Panc1 (cell line): ENCODE results near the gene SNHG17. TPM values are rescaled to one million over a fixed set of nuclear protein-coding genes. Genes with fewer than 3 reads are reported as not detected.

Experiments used
- ATAC-seq: fragments of 200-7000 bp; cut with Tn5 transposase; 2 replicates; pipeline ENCODE4 v1.9.1; 2020; ENCODE audit warnings: mild to moderate bottlenecking, moderate library complexity
- BruUV-seq: library from RNA; stranded (reverse); fragments of 400-500 nt; replicated peaks from 2 replicates; lab custom pipeline; 2021; lab: Mats Ljungman, UMichigan
- CTCF ChIA-PET: fragments of 300-600 bp; sonication (Branson Sonifier 250); formaldehyde crosslinking; loops from one replicate; lab custom pipeline; 2022; ENCODE audit warnings: antibody characterized with exemption; lab: Charles Lee
- POLR2A ChIA-PET: fragments of 300-600 bp; sonication (Branson Sonifier 250); formaldehyde crosslinking; loops from one replicate; lab custom pipeline; 2022; ENCODE audit warnings: antibody characterized with exemption; lab: Charles Lee
- DNase-seq: peaks from one replicate; pipeline ENCODE4 v3.0.0-alpha.2; 2010; ENCODE audit warnings: low read depth, low spot score
- H3K27ac ChIP-seq: 2 replicates; pipeline ENCODE4 v1.5.1; 2011; ENCODE audit warnings: mild to moderate bottlenecking, low read length, inconsistent platforms
- H3K27me3 ChIP-seq: fragments of 200-500 bp; sonication (Bioruptor generic); 2 replicates; pipeline ENCODE4 v1.6.0; 2014; ENCODE audit warnings: low read length, inconsistent platforms; ENCODE audit not compliant: control insufficient read depth, insufficient read depth
- H3K36me3 ChIP-seq: fragments of 200-500 bp; sonication (Bioruptor generic); 2 replicates; pipeline ENCODE4 v1.5.1; 2014; ENCODE audit warnings: inconsistent platforms, mild to moderate bottlenecking, low read length, moderate library complexity; ENCODE audit not compliant: control insufficient read depth, insufficient read depth
- H3K4me1 ChIP-seq: 2 replicates; pipeline ENCODE4 v1.5.1; 2011; ENCODE audit warnings: inconsistent platforms, mild to moderate bottlenecking, low read length, moderate library complexity; ENCODE audit not compliant: control insufficient read depth, insufficient read depth
- H3K4me3 ChIP-seq, 2 experiments: 2 replicates each; pipeline ENCODE4 v1.5.1; 2011 to 2012; ENCODE audit warnings: low read depth in 2 of 2, low read length in 2 of 2, mild to moderate bottlenecking in 2 of 2, inconsistent platforms in 1 of 2, moderate library complexity in 1 of 2
- H3K9me3 ChIP-seq: fragments of 200-500 bp; sonication (Bioruptor generic); 2 replicates; pipeline ENCODE4 v1.5.1; 2014; ENCODE audit warnings: low read depth, mild to moderate bottlenecking, inconsistent platforms, low read length, moderate library complexity; ENCODE audit not compliant: control insufficient read depth, insufficient read depth
- POLR2AphosphoS5 ChIP-seq: IDR thresholded peaks from 2 replicates; pipeline ENCODE4 v1.6.1; 2012; ENCODE audit warnings: mild to moderate bottlenecking, low read depth, low read length, moderate library complexity
- SIN3A ChIP-seq: IDR thresholded peaks from 2 replicates; pipeline ENCODE4 v1.6.1; 2012; ENCODE audit warnings: low read depth, mild to moderate bottlenecking, low read length, moderate library complexity, borderline replicate concordance; ENCODE audit not compliant: insufficient read depth
- TCF7L2 ChIP-seq: IDR thresholded peaks from 2 replicates; pipeline ENCODE4 v1.6.1; 2011; ENCODE audit warnings: mild to moderate bottlenecking, low read depth, low read length, inconsistent platforms
- in situ Hi-C: cut with HindIII; loops from 2 replicates; pipeline ENCODE4 v1.10.0; 2016; ENCODE audit warnings: low sequenced_read_pairs, low pct_unique_long_range_greater_than_20kb
- intact Hi-C: fragments of 100-400 bp; cut with micrococcal nuclease; formaldehyde crosslinking; loops from one replicate; pipeline ENCODE4 v1.10.0; 2022; ENCODE audit not compliant: unreplicated experiment
- total RNA-seq: library from RNA; stranded (reverse); gene quantifications from one replicate; pipeline ENCODE4 v1.2.1, GENCODE V29; 2021; ENCODE audit not compliant: unreplicated experiment
- TF ChIP-seq, protein P1 (sequence below), 2 experiments: IDR thresholded peaks; 2 replicates each; pipeline ENCODE4 v1.6.1; 2011 to 2012; ENCODE audit warnings: low read depth in 2 of 2, control low read depth in 1 of 2, low read length in 1 of 2, mild to moderate bottlenecking in 1 of 2, moderate library complexity in 1 of 2; ENCODE audit not compliant: insufficient read depth in 1 of 2
- TF ChIP-seq, protein P2 (sequence below): fragments of 450-650 bp; IDR thresholded peaks from 2 replicates; pipeline ENCODE4 v1.5.1; 2017; ENCODE audit warnings: mild to moderate bottlenecking

SNHG17 gene
- total RNA-seq, 1 experiment from 2014 or later, result 60.1 TPM

DNA sequence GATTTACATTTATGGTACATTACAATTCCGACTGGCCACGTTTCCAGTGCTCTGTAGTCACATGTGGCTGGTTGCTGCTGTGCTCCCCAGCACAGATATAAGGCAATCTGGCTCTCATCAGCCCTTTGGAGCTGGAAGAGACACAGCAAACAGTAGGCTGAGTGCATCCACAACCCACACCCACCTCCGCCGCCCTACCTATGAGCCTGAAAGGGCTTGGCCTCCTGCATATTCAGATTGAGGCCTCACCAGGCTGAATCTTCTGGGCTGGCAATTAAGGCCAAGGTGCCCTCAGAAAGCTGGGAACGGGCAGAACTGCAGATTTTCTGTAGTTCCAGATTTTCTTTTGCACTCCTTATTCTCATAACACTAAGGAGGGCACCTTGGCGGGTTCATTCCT, 2.7 kb upstream of the SNHG17 start:
- no peak for TF ChIP-seq SIN3A
- TF ChIP-seq, protein P1, sequence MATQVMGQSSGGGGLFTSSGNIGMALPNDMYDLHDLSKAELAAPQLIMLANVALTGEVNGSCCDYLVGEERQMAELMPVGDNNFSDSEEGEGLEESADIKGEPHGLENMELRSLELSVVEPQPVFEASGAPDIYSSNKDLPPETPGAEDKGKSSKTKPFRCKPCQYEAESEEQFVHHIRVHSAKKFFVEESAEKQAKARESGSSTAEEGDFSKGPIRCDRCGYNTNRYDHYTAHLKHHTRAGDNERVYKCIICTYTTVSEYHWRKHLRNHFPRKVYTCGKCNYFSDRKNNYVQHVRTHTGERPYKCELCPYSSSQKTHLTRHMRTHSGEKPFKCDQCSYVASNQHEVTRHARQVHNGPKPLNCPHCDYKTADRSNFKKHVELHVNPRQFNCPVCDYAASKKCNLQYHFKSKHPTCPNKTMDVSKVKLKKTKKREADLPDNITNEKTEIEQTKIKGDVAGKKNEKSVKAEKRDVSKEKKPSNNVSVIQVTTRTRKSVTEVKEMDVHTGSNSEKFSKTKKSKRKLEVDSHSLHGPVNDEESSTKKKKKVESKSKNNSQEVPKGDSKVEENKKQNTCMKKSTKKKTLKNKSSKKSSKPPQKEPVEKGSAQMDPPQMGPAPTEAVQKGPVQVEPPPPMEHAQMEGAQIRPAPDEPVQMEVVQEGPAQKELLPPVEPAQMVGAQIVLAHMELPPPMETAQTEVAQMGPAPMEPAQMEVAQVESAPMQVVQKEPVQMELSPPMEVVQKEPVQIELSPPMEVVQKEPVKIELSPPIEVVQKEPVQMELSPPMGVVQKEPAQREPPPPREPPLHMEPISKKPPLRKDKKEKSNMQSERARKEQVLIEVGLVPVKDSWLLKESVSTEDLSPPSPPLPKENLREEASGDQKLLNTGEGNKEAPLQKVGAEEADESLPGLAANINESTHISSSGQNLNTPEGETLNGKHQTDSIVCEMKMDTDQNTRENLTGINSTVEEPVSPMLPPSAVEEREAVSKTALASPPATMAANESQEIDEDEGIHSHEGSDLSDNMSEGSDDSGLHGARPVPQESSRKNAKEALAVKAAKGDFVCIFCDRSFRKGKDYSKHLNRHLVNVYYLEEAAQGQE (IDR thresholded peaks at IDR 0.05; ENCODE audit: insufficient read depth in 1 of 2, low read depth in 2 of 2, low read length in 1 of 2), result no peak
- TF ChIP-seq, protein P2, sequence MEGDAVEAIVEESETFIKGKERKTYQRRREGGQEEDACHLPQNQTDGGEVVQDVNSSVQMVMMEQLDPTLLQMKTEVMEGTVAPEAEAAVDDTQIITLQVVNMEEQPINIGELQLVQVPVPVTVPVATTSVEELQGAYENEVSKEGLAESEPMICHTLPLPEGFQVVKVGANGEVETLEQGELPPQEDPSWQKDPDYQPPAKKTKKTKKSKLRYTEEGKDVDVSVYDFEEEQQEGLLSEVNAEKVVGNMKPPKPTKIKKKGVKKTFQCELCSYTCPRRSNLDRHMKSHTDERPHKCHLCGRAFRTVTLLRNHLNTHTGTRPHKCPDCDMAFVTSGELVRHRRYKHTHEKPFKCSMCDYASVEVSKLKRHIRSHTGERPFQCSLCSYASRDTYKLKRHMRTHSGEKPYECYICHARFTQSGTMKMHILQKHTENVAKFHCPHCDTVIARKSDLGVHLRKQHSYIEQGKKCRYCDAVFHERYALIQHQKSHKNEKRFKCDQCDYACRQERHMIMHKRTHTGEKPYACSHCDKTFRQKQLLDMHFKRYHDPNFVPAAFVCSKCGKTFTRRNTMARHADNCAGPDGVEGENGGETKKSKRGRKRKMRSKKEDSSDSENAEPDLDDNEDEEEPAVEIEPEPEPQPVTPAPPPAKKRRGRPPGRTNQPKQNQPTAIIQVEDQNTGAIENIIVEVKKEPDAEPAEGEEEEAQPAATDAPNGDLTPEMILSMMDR, result no peak
- TF ChIP-seq POLR2AphosphoS5, result no peak
- TF ChIP-seq TCF7L2, result no peak
- POLR2A ChIA-PET, result no interaction called here
- in situ Hi-C loops (no loop called here), intact Hi-C loops (no loop called here)
- no peak overlapping the region for H3K27ac ChIP-seq
- DNase-seq (no peak), ATAC-seq (no peak)
- H3K9me3 ChIP-seq, result no peaks in the 10 kb centered on the region
- CTCF ChIA-PET, result no interaction called here
- H3K4me3 ChIP-seq, result no peak overlapping the region
- H3K36me3 ChIP-seq, result peaks cover 9% of the 10 kb centered on the region
- H3K27me3 ChIP-seq, result no peaks in the 10 kb centered on the region
- BruUV-seq, result no TSS peak
- peaks cover 12% of the 10 kb centered on the region for H3K4me1 ChIP-seq

DNA sequence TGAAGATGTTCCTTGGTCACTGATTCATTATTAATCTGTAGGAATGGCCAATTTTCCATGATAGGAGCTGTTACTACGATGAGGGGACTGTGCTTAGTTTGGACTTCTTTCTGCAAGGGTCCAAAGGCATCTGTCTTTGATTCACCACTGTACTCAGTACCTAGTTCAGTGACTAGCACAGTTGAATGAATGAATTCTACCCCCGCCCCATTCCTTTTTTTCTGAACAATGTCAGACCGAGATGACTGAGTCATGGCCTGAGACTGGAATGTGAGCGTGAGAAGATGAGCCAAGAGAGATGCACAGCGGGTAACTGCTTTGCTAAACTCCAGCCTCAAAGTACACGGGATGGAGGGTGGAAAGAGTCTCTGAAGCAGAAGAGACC, 419 bp upstream of the SNHG17 start:
- H3K36me3 ChIP-seq, result peaks cover 25% of the 10 kb centered on the region
- no peak for ATAC-seq
- ChIA-PET CTCF (interaction anchor here (0.6 to 1.2 kb wide), 3 partner anchors 11 to 490 kb away, joined by 3 to 4 read pairs (median 4); no protein-coding TSS in a partner anchor), POLR2A (interaction anchor here (1.0 kb wide), 3 partner anchors 10 to 37 kb away, joined by 3 to 5 read pairs (median 4); partner anchors contain the start of gene RALGAPB)
- TF ChIP-seq SIN3A (no peak), POLR2AphosphoS5 (no peak), TCF7L2 (no peak)
- TF ChIP-seq, protein P1 (IDR thresholded peaks at IDR 0.05; ENCODE audit: insufficient read depth in 1 of 2, low read depth in 2 of 2, low read length in 1 of 2), result no peak
- TF ChIP-seq, protein P2, result no peak; the same call in 1 of the 2 replicates
- peaks cover 15% of the 10 kb centered on the region for H3K4me1 ChIP-seq
- H3K27ac ChIP-seq, result no peak overlapping the region
- DNase-seq, result no peak
- peak overlapping the region; percentile 54 to 97; a peak in 3 of 4 replicates for H3K4me3 ChIP-seq
- in situ Hi-C loops (no loop called here), intact Hi-C loops (no loop called here)
- no peaks in the 10 kb centered on the region for H3K27me3 ChIP-seq
- no TSS peak for BruUV-seq
- H3K9me3 ChIP-seq, result no peaks in the 10 kb centered on the region
